ENCODE data around the gene SLIT3. TPM values are rescaled to one million over a fixed set of nuclear protein-coding genes. Genes with fewer than 3 reads are reported as not detected.
"Not testable (repeated sequence)": the region's sequence is repeated elsewhere in the genome, so short reads cannot be mapped to it uniquely, and the experiment has no call there.

SLIT3 gene
- total RNA-seq, 2 donors from 2014 or later = 67.1 to 140 TPM

GRCh38 chr5:168663276-168664004, 637.5 kb downstream of the SLIT3 start:
- intact Hi-C loops (cut with DNase I) = no loop called here
- DNase-seq (ENCODE audit: low spot score) = no peak

- no peak for DNase-seq (ENCODE audit: low spot score)
- intact Hi-C loops (cut with DNase I) = no loop called here
Observed at GRCh38 chr5:168661593-168662485, 639.1 kb downstream of the SLIT3 start.

- intact Hi-C loops (cut with DNase I) = no loop called here
Observed at GRCh38 chr5:168660691-168661090, 640.2 kb downstream of the SLIT3 start.

GRCh38 chr5:168659286-168659847, 641.6 kb downstream of the SLIT3 start:
- intact Hi-C loops (cut with DNase I) = no loop called here
- no peak for DNase-seq (ENCODE audit: low spot score)

More at GRCh38 chr5:168660691-168661090, 640.2 kb downstream of the SLIT3 start:
- no peak for DNase-seq (ENCODE audit: low spot score)

- no peak for DNase-seq (ENCODE audit: low spot score)
- intact Hi-C loops (cut with DNase I) = no loop called here
Observed at GRCh38 chr5:168658394-168658793, 642.5 kb downstream of the SLIT3 start.

- intact Hi-C loops (cut with DNase I) = no loop called here
- DNase-seq (ENCODE audit: low spot score) = no peak
Observed at GRCh38 chr5:168656633-168657032, 644.3 kb downstream of the SLIT3 start.

- intact Hi-C loops (cut with DNase I) = no loop called here
- DNase-seq (ENCODE audit: low spot score) = no peak
Observed at GRCh38 chr5:168655316-168655715, 645.6 kb downstream of the SLIT3 start.

- DNase-seq (ENCODE audit: low spot score) = peak; percentile 87
- intact Hi-C loops (cut with DNase I) = no loop called here
Observed at GRCh38 chr5:168654211-168654721, 646.7 kb downstream of the SLIT3 start.

GRCh38 chr5:168653626-168654025, 647.3 kb downstream of the SLIT3 start:
- intact Hi-C loops (cut with DNase I) = no loop called here

GRCh38 chr5:168651648-168652047, 649.3 kb downstream of the SLIT3 start:
- intact Hi-C loops (cut with DNase I) = no loop called here
- DNase-seq (ENCODE audit: low spot score) = no peak

More at GRCh38 chr5:168653626-168654025, 647.3 kb downstream of the SLIT3 start:
- DNase-seq (ENCODE audit: low spot score) = no peak

GRCh38 chr5:168649306-168649705, 651.6 kb downstream of the SLIT3 start:
- intact Hi-C loops (cut with DNase I) = no loop called here
- no peak for DNase-seq (ENCODE audit: low spot score)

GRCh38 chr5:168648576-168648975, 652.4 kb downstream of the SLIT3 start:
- intact Hi-C loops (cut with DNase I) = no loop called here
- no peak for DNase-seq (ENCODE audit: low spot score)

- no peak for DNase-seq (ENCODE audit: low spot score)
- intact Hi-C loops (cut with DNase I) = no loop called here
Observed at GRCh38 chr5:168648016-168648415, 652.9 kb downstream of the SLIT3 start.

GRCh38 chr5:168647083-168647482, 653.9 kb downstream of the SLIT3 start:
- intact Hi-C loops (cut with DNase I) = no loop called here
- DNase-seq (ENCODE audit: low spot score) = no peak

- no peak for DNase-seq (ENCODE audit: low spot score)
- intact Hi-C loops (cut with DNase I) = no loop called here
Observed at GRCh38 chr5:168646335-168646734, 654.6 kb downstream of the SLIT3 start.

GRCh38 chr5:168645195-168645594, 655.7 kb downstream of the SLIT3 start:
- no peak for DNase-seq (ENCODE audit: low spot score)
- intact Hi-C loops (cut with DNase I) = no loop called here

- no peak for DNase-seq (ENCODE audit: low spot score)
- intact Hi-C loops (cut with DNase I) = no loop called here
Observed at GRCh38 chr5:168642019-168642418, 658.9 kb downstream of the SLIT3 start.

- DNase-seq (ENCODE audit: low spot score); intact Hi-C loops (cut with DNase I): not testable (repeated sequence)
Observed at GRCh38 chr5:168638846-168639245, 662.1 kb downstream of the SLIT3 start.

GRCh38 chr5:168637793-168638192, 663.1 kb downstream of the SLIT3 start:
- DNase-seq (ENCODE audit: low spot score) = no peak
- intact Hi-C loops (cut with DNase I) = no loop called here

- intact Hi-C loops (cut with DNase I) = no loop called here
- no peak for DNase-seq (ENCODE audit: low spot score)
Observed at GRCh38 chr5:168637281-168637680, 663.7 kb downstream of the SLIT3 start.
